ENCODE results near the gene PLPP6.

DNA sequence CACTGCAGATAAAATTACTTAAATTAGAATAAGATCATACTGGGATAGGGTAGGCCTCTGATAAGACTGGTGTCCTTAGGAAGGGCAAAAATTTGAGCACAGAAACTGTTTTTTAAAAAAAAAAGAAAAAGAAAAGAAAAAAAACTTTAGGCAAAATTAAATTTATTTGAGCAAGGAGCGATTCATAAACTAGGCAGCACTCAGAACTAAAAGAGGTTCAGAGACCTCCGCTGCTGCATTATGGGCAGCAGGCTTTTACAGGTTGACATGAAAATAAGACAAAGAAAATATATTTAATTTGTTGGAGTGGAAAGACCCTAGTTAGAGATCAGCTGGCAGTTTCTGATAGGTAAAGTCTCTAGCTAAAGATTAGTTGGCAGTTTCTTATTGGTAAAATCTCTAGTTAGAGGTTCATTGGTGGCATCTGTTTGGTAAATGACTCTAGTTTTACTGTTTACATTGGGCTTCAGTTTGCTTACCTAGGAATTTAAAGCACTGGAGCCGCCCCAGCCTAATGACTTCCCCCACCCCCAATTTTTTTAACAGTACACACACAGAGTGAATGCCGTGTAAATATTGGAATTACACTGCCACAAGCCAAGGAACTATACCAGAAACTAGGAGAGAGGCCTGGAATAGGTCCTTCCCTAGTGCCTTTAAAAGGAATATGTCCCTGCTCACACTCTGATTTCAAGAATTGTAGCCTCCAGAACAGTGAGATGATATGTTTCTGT is 4.5 kb upstream of the PLPP6 start:
- TF ChIP-seq, protein P1, sequence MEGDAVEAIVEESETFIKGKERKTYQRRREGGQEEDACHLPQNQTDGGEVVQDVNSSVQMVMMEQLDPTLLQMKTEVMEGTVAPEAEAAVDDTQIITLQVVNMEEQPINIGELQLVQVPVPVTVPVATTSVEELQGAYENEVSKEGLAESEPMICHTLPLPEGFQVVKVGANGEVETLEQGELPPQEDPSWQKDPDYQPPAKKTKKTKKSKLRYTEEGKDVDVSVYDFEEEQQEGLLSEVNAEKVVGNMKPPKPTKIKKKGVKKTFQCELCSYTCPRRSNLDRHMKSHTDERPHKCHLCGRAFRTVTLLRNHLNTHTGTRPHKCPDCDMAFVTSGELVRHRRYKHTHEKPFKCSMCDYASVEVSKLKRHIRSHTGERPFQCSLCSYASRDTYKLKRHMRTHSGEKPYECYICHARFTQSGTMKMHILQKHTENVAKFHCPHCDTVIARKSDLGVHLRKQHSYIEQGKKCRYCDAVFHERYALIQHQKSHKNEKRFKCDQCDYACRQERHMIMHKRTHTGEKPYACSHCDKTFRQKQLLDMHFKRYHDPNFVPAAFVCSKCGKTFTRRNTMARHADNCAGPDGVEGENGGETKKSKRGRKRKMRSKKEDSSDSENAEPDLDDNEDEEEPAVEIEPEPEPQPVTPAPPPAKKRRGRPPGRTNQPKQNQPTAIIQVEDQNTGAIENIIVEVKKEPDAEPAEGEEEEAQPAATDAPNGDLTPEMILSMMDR (IDR thresholded peaks at IDR 0.05) = no peak
- no peak for TF ChIP-seq POLR2A (IDR thresholded peaks at IDR 0.05)
